ENCODE data around the gene IQCF5. TPM values are rescaled to one million over a fixed set of nuclear protein-coding genes. Genes with fewer than 3 reads are reported as not detected.
"Not testable (repeated sequence)": the region's sequence is repeated elsewhere in the genome, so short reads cannot be mapped to it uniquely, and the experiment has no call there.

IQCF5 gene
- total and polyA plus RNA-seq, 7 experiments from 2014 or later: not detected

DNA sequence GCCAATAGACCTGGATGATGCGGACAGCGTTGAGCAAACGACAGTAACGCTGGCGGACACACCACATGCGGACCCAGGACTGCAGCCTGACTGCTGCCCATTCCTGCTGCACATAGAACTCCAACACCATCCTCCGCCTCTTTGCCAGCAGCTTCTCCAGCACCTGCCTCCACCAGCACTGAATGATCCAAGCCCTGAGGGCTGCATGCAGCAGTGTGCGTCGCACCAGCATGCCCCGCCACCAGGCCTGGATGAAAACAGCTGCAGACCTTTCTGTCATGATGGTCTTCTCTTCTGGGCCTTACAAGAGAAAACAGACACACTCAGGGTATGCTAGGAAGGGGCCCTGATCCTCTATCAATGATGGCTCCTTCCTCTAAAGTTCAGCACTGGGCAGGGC, 1.5 kb downstream of the IQCF5 start:
- H3K9me3 ChIP-seq (ENCODE audit: control insufficient read depth in 2 of 3, low read length in 3 of 3): no peaks in the 10 kb centered on the region
- Mint-ChIP-seq H3K36me3 (no peaks in the 10 kb centered on the region), H3K4me3 (no peak overlapping the region), H3K4me1 (peaks cover 0 to 3% (median 0%) of the 10 kb centered on the region in 7 donors), H3K27me3 (peaks cover 10 to 25% (median 18%) of the 10 kb centered on the region in 5 donors), H3K27ac (no peak overlapping the region), H3K9me3 (peaks cover 0 to 1% (median 0%) of the 10 kb centered on the region in 11 donors)
- peaks cover 0 to 3% of the 10 kb centered on the region in 2 donors for H3K27me3 ChIP-seq (ENCODE audit: control insufficient read depth in 2 of 2, insufficient read depth in 2 of 2, low read length in 2 of 2)
- intact Hi-C loops (cut with micrococcal nuclease): no loop called here
- no peak overlapping the region for H3K4me3 ChIP-seq (ENCODE audit: low read length)
- ATAC-seq (no peak), DNase-seq (no peak)
- H3K4me1 ChIP-seq (ENCODE audit: control insufficient read depth in 2 of 2, insufficient read depth in 2 of 2, low read length in 2 of 2): no peaks in the 10 kb centered on the region
- ChIA-PET CTCF (no interaction called here), POLR2A (no interaction called here)
- no peaks in the 10 kb centered on the region for H3K36me3 ChIP-seq (ENCODE audit: control insufficient read depth in 2 of 3, insufficient read depth in 3 of 3, low read length in 3 of 3)
- no peak overlapping the region for H3K27ac ChIP-seq (ENCODE audit: low read depth, low read length)

GRCh38 chr3:51873253-51873766, 2.1 kb downstream of the IQCF5 start:
- H3K9me3 Mint-ChIP-seq: no peaks in the 10 kb centered on the region
- no peaks in the 10 kb centered on the region for H3K36me3 Mint-ChIP-seq
- no peaks in the 10 kb centered on the region for H3K4me1 ChIP-seq (ENCODE audit: control insufficient read depth in 2 of 2, insufficient read depth in 2 of 2, low read length in 2 of 2)
- peaks cover 0 to 3% of the 10 kb centered on the region in 2 donors for H3K27me3 ChIP-seq (ENCODE audit: control insufficient read depth in 2 of 2, insufficient read depth in 2 of 2, low read length in 2 of 2)
- CTCF ChIA-PET: no interaction called here
- no peaks in the 10 kb centered on the region for H3K9me3 ChIP-seq (ENCODE audit: control insufficient read depth in 2 of 3, low read length in 3 of 3)
- peaks cover 0 to 1% (median 0%) of the 10 kb centered on the region in 7 donors for H3K4me1 Mint-ChIP-seq
- H3K4me3 ChIP-seq (ENCODE audit: low read length): no peak overlapping the region
- no peak for ATAC-seq
- intact Hi-C loops (cut with micrococcal nuclease): no loop called here
- no peak overlapping the region for H3K27ac ChIP-seq (ENCODE audit: low read depth, low read length)
- no peak overlapping the region for H3K4me3 Mint-ChIP-seq
- DNase-seq: no peak
- peaks cover 10 to 23% (median 18%) of the 10 kb centered on the region in 5 donors for H3K27me3 Mint-ChIP-seq
- no peak overlapping the region for H3K27ac Mint-ChIP-seq
- POLR2A ChIA-PET: no interaction called here
- H3K36me3 ChIP-seq (ENCODE audit: control insufficient read depth in 2 of 3, insufficient read depth in 3 of 3, low read length in 3 of 3): no peaks in the 10 kb centered on the region

- Histone ChIP-seq H3K36me3 (ENCODE audit: control insufficient read depth in 2 of 3, insufficient read depth in 3 of 3, low read length in 3 of 3) (no peaks in the 10 kb centered on the region), H3K27ac (ENCODE audit: low read depth, low read length) (no peak overlapping the region), H3K9me3 (ENCODE audit: control insufficient read depth in 2 of 3, low read length in 3 of 3) (no peaks in the 10 kb centered on the region), H3K27me3 (ENCODE audit: control insufficient read depth in 2 of 2, insufficient read depth in 2 of 2, low read length in 2 of 2) (peaks cover 0 to 3% of the 10 kb centered on the region in 2 donors), H3K4me1 (ENCODE audit: control insufficient read depth in 2 of 2, insufficient read depth in 2 of 2, low read length in 2 of 2) (no peaks in the 10 kb centered on the region), H3K4me3 (ENCODE audit: low read length) (no peak overlapping the region)
- Mint-ChIP-seq H3K36me3 (no peaks in the 10 kb centered on the region), H3K4me3 (no peak overlapping the region), H3K9me3 (no peaks in the 10 kb centered on the region), H3K27ac (no peak overlapping the region), H3K27me3 (peaks cover 5 to 41% (median 24%) of the 10 kb centered on the region in 5 donors), H3K4me1 (peaks cover 0 to 1% (median 0%) of the 10 kb centered on the region in 7 donors)
- CTCF ChIA-PET: no interaction called here
- no peak for DNase-seq
- POLR2A ChIA-PET: no interaction called here
- no peak for ATAC-seq
- intact Hi-C loops (cut with micrococcal nuclease): no loop called here
Observed at GRCh38 chr3:51869304-51869703, 6.1 kb downstream of the IQCF5 start.

DNA sequence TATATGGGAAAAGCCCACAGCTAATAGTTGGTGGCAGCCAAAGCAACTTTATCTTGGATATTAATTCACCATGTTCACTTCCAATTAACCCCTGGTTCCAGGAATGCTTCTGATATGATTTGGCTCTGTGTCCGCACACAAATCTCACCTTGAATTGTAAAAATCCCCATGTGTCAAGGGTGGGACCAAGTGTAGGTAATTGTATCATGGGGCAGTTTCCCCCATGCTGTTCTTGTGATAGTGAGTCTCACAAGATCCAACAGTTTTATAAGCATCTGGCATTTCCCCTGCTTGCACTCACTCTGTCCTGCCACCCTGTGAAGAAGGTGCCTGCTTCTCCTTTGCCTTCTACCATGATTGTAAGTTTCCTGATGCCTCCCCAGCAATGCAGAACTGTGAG, 6.5 kb downstream of the IQCF5 start:
- H3K4me3 ChIP-seq (ENCODE audit: low read length); H3K4me3 Mint-ChIP-seq; H3K27me3 ChIP-seq (ENCODE audit: control insufficient read depth in 2 of 2, insufficient read depth in 2 of 2, low read length in 2 of 2); POLR2A ChIA-PET; DNase-seq; H3K27ac Mint-ChIP-seq; H3K27ac ChIP-seq (ENCODE audit: low read depth, low read length); H3K36me3 ChIP-seq (ENCODE audit: control insufficient read depth in 2 of 3, insufficient read depth in 3 of 3, low read length in 3 of 3); ATAC-seq; CTCF ChIA-PET; H3K9me3 ChIP-seq (ENCODE audit: control insufficient read depth in 2 of 3, low read length in 3 of 3); H3K4me1 ChIP-seq (ENCODE audit: control insufficient read depth in 2 of 2, insufficient read depth in 2 of 2, low read length in 2 of 2); intact Hi-C loops (cut with micrococcal nuclease); H3K9me3 Mint-ChIP-seq; H3K4me1 Mint-ChIP-seq; H3K36me3 Mint-ChIP-seq: not testable (repeated sequence)
- peaks cover 5 to 43% (median 22%) of the 10 kb centered on the region in 5 donors for H3K27me3 Mint-ChIP-seq

- H3K4me1 ChIP-seq (ENCODE audit: control insufficient read depth in 2 of 2, insufficient read depth in 2 of 2, low read length in 2 of 2): no peaks in the 10 kb centered on the region
- intact Hi-C loops (cut with micrococcal nuclease): no loop called here
- H3K36me3 ChIP-seq (ENCODE audit: control insufficient read depth in 2 of 3, insufficient read depth in 3 of 3, low read length in 3 of 3): no peaks in the 10 kb centered on the region
- ATAC-seq (no peak), DNase-seq (no peak)
- H3K4me3 Mint-ChIP-seq: no peak overlapping the region
- ChIA-PET CTCF (no interaction called here), POLR2A (no interaction called here)
- peaks cover 0 to 3% (median 0%) of the 10 kb centered on the region in 11 donors for H3K9me3 Mint-ChIP-seq
- no peaks in the 10 kb centered on the region for H3K36me3 Mint-ChIP-seq
- H3K27me3 ChIP-seq (ENCODE audit: control insufficient read depth in 2 of 2, insufficient read depth in 2 of 2, low read length in 2 of 2): no peaks in the 10 kb centered on the region
- no peak overlapping the region for H3K27ac ChIP-seq (ENCODE audit: low read depth, low read length)
- peaks cover 0 to 36% (median 17%) of the 10 kb centered on the region in 5 donors for H3K27me3 Mint-ChIP-seq
- no peaks in the 10 kb centered on the region for H3K9me3 ChIP-seq (ENCODE audit: control insufficient read depth in 2 of 3, low read length in 3 of 3)
- H3K27ac Mint-ChIP-seq: no peak overlapping the region
- H3K4me1 Mint-ChIP-seq: no peaks in the 10 kb centered on the region
- H3K4me3 ChIP-seq (ENCODE audit: low read length): no peak overlapping the region
Observed at GRCh38 chr3:51862886-51863285, 12.5 kb downstream of the IQCF5 start.

DNA sequence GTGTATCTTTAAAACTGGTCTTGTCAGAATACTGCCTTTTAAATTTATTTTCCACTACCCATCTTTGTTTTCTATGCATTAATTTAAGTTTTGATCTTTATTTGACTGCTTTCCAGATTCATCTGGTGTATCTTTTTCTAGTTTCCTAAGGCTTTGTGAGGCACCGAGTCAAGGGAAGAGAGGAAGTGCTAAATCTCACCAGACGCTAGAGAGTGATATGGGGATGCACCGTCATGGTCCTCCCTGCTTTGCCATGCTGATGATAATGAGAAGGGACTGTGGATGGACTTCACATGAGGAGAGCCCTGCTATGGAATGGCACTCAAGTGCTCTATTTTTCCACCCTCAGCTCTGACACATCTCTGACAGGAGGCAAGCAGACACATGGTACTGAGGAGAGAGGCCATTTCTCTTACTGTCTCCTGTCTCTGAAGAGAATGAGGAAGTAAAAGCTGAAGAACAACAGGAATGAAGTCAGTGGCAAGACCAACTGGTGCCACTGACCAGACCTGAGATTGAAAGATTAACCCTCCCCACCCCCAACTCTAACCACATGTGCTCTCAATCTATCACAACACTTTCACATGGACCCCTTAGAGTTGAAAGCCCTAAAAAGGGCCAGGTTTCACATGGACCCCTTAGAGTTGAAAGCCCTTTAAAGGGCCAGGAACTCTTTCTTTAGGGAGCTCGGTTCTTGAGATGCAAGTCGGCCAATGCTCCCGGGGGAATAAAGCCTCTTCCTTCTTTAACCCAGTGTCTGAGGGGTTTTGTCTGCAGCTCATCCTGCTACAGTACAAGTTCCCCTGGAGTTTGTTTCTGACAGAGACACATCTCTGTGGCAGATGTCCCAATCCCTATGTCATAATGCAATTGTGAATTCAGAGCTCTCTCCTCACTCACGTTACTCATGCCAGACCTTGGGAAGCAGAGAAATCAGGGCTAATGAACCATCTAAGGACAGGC, 14.4 kb downstream of the IQCF5 start, which contains the start of gene IQCF2:
IQCF2 (plus strand) TSS at position 913 of the 963 bp plus-strand sequence. CDS start 52 bp downstream, outside the sequence.
- ChIA-PET CTCF (no interaction called here), POLR2A (no interaction called here)
- DNase-seq (no peak), ATAC-seq (no peak)
- no peak within 1 kb of the TSS for H3K4me3 ChIP-seq (ENCODE audit: low read length)
- peaks cover 0 to 7% (median 5%) of the 10 kb centered on the region in 5 donors for H3K36me3 Mint-ChIP-seq
- H3K9me3 ChIP-seq (ENCODE audit: control insufficient read depth in 2 of 3, low read length in 3 of 3): no peaks in the 10 kb centered on the region
- intact Hi-C loops (cut with micrococcal nuclease): no loop called here
- no peak within 1 kb of the TSS for H3K27ac Mint-ChIP-seq
- H3K27me3 ChIP-seq (ENCODE audit: control insufficient read depth in 2 of 2, insufficient read depth in 2 of 2, low read length in 2 of 2): no peaks in the 10 kb centered on the region
- no peaks in the 10 kb centered on the region for H3K36me3 ChIP-seq (ENCODE audit: control insufficient read depth in 2 of 3, insufficient read depth in 3 of 3, low read length in 3 of 3)
- H3K4me3 Mint-ChIP-seq: no peak within 1 kb of the TSS
- peaks cover 0 to 6% (median 0%) of the 10 kb centered on the region in 7 donors for H3K4me1 Mint-ChIP-seq
- H3K27ac ChIP-seq (ENCODE audit: low read depth, low read length): no peak within 1 kb of the TSS
- peaks cover 0 to 14% (median 3%) of the 10 kb centered on the region in 11 donors for H3K9me3 Mint-ChIP-seq
- no peaks in the 10 kb centered on the region for H3K4me1 ChIP-seq (ENCODE audit: control insufficient read depth in 2 of 2, insufficient read depth in 2 of 2, low read length in 2 of 2)
- H3K27me3 Mint-ChIP-seq: peaks cover 4 to 26% (median 16%) of the 10 kb centered on the region in 5 donors
